Neural progenitor cell (in vitro differentiated cells): ENCODE measurements around the gene KCNG3. TPM values are rescaled to one million over a fixed set of nuclear protein-coding genes. Genes with fewer than 3 reads are reported as not detected.
"Not testable (repeated sequence)": the region's sequence is repeated elsewhere in the genome, so short reads cannot be mapped to it uniquely, and the experiment has no call there.

Source experiments
- DNase-seq: peaks from one replicate; pipeline ENCODE4 v3.0.0-alpha.2; 2016; ENCODE audit warnings: low spot score
- H2AFZ ChIP-seq: fragments of 200-600 bp; sonication (generic); replicated peaks from 2 replicates; pipeline ENCODE4 v1.6.1; 2016; ENCODE audit warnings: antibody characterized with exemption
- H3F3A ChIP-seq: fragments of 200-600 bp; sonication (generic); 2 replicates; pipeline ENCODE4 v1.6.1; 2016; ENCODE audit warnings: antibody characterized with exemption, low read depth
- H3K27ac ChIP-seq: fragments of 200-600 bp; sonication (generic); 2 replicates; pipeline ENCODE4 v1.5.1; 2016; ENCODE audit warnings: mild to moderate bottlenecking
- H3K27me3 ChIP-seq: fragments of 200-600 bp; sonication (generic); 2 replicates; pipeline ENCODE4 v1.6.1; 2016; ENCODE audit warnings: mild to moderate bottlenecking, moderate library complexity
- H3K36me3 ChIP-seq: fragments of 200-600 bp; sonication (generic); 2 replicates; pipeline ENCODE4 v1.5.1; 2016
- H3K4me1 ChIP-seq: fragments of 200-600 bp; sonication (generic); 2 replicates; pipeline ENCODE4 v1.6.1; 2016; ENCODE audit warnings: mixed run types
- H3K4me2 ChIP-seq: fragments of 200-600 bp; sonication (generic); 2 replicates; pipeline ENCODE4 v1.6.1; 2016
- H3K4me3 ChIP-seq: fragments of 200-600 bp; sonication (generic); 2 replicates; pipeline ENCODE4 v1.5.1; 2016
- H3K79me2 ChIP-seq: fragments of 200-600 bp; sonication (generic); 2 replicates; pipeline ENCODE4 v1.6.1; 2016; ENCODE audit warnings: low read depth
- H3K9ac ChIP-seq: fragments of 200-600 bp; sonication (generic); 2 replicates; pipeline ENCODE4 v1.6.1; 2016
- H3K9me3 ChIP-seq: fragments of 200-600 bp; sonication (generic); 2 replicates; pipeline ENCODE4 v1.5.1; 2016; ENCODE audit warnings: low read depth
- H4K20me1 ChIP-seq: fragments of 200-600 bp; sonication (generic); 2 replicates; pipeline ENCODE4 v1.6.1; 2016; ENCODE audit warnings: low read depth
- H3K27ac Mint-ChIP-seq: 3 replicates; pipeline ENCODE4 v1.8.0; 2021; ENCODE audit warnings: mixed read lengths
- H3K27me3 Mint-ChIP-seq: 2 replicates; pipeline ENCODE4 v1.8.0; 2022; ENCODE audit warnings: low read depth, mild to moderate bottlenecking, inconsistent platforms, moderate library complexity, mixed read lengths; ENCODE audit not compliant: insufficient read depth
- H3K36me3 Mint-ChIP-seq: 3 replicates; pipeline ENCODE4 v1.8.0; 2021; ENCODE audit warnings: mixed read lengths
- H3K4me1 Mint-ChIP-seq: 3 replicates; pipeline ENCODE4 v1.8.0; 2021; ENCODE audit warnings: mixed read lengths
- H3K4me3 Mint-ChIP-seq: 3 replicates; pipeline ENCODE4 v1.8.0; 2021; ENCODE audit warnings: mild to moderate bottlenecking, moderate library complexity, mixed read lengths
- H3K9me3 Mint-ChIP-seq: 3 replicates; pipeline ENCODE4 v1.8.0; 2020; ENCODE audit warnings: mixed read lengths
- CTCF ChIP-seq: fragments of 200-600 bp; sonication (generic); IDR thresholded peaks from 2 replicates; pipeline ENCODE4 v1.5.1; 2017; ENCODE audit warnings: antibody characterized with exemption, mild to moderate bottlenecking
- EZH2 ChIP-seq: fragments of 200-600 bp; sonication (generic); IDR thresholded peaks from 2 replicates; pipeline ENCODE4 v1.6.1; 2017; ENCODE audit warnings: antibody characterized with exemption, mild to moderate bottlenecking, moderate library complexity
- EZH2phosphoT487 ChIP-seq: fragments of 200-600 bp; sonication (generic); IDR thresholded peaks from 2 replicates; pipeline ENCODE4 v1.6.1; 2017; ENCODE audit warnings: antibody characterized with exemption
- total RNA-seq: library from RNA; depleted of rRNA; stranded (reverse); fragments of >200 nt; gene quantifications from 2 replicates; pipeline ENCODE4 v1.2.3, GENCODE V29; 2015; ENCODE audit warnings: low replicate concordance

KCNG3 gene
- total RNA-seq, 1 donor from 2014 or later = 7.8 TPM

GRCh38 chr2:42404676-42405075 is 89.1 kb downstream of the KCNG3 start:
- TF ChIP-seq EZH2phosphoT487 (no peak), EZH2 (no peak), CTCF (no peak)
- H4K20me1 ChIP-seq = no peaks in the 10 kb centered on the region
- no peak for DNase-seq

GRCh38 chr2:42401773-42402172 is 92.0 kb downstream of the KCNG3 start:
- H2AFZ ChIP-seq = no peak overlapping the region
- Mint-ChIP-seq H3K4me1 (no peaks in the 10 kb centered on the region), H3K36me3 (no peaks in the 10 kb centered on the region), H3K9me3 (peaks cover under 1% of the 10 kb centered on the region), H3K27ac (no peak overlapping the region), H3K27me3 (no peaks in the 10 kb centered on the region), H3K4me3 (no peak overlapping the region)
- H3K4me3 ChIP-seq = no peak overlapping the region
- DNase-seq = no peak
- H3F3A ChIP-seq = no peaks in the 10 kb centered on the region
- no peak for TF ChIP-seq EZH2
- no peak for TF ChIP-seq CTCF
- TF ChIP-seq EZH2phosphoT487 = no peak
- no peak overlapping the region for H3K4me2 ChIP-seq
- H3K4me1 ChIP-seq = no peaks in the 10 kb centered on the region
- no peaks in the 10 kb centered on the region for H3K79me2 ChIP-seq
- no peak overlapping the region for H3K9ac ChIP-seq
- H3K9me3 ChIP-seq = no peaks in the 10 kb centered on the region
- no peaks in the 10 kb centered on the region for H4K20me1 ChIP-seq
- H3K27ac ChIP-seq = no peak overlapping the region
- no peaks in the 10 kb centered on the region for H3K27me3 ChIP-seq
- H3K36me3 ChIP-seq = no peaks in the 10 kb centered on the region

More at GRCh38 chr2:42404676-42405075, 89.1 kb downstream of the KCNG3 start:
- Histone ChIP-seq H3K9ac (no peak overlapping the region), H3K4me3 (no peak overlapping the region), H3K36me3 (no peaks in the 10 kb centered on the region), H3F3A (no peaks in the 10 kb centered on the region), H3K4me1 (no peaks in the 10 kb centered on the region), H3K27ac (no peak overlapping the region), H3K4me2 (no peak overlapping the region), H3K79me2 (no peaks in the 10 kb centered on the region), H2AFZ (no peak overlapping the region), H3K9me3 (no peaks in the 10 kb centered on the region), H3K27me3 (no peaks in the 10 kb centered on the region)
- H3K4me1 Mint-ChIP-seq = no peaks in the 10 kb centered on the region
- no peak overlapping the region for H3K4me3 Mint-ChIP-seq
- no peaks in the 10 kb centered on the region for H3K36me3 Mint-ChIP-seq
- H3K27me3 Mint-ChIP-seq = no peaks in the 10 kb centered on the region
- H3K27ac Mint-ChIP-seq = no peak overlapping the region
- H3K9me3 Mint-ChIP-seq = peaks cover 4% of the 10 kb centered on the region

GRCh38 chr2:42398052-42398451 is 95.7 kb downstream of the KCNG3 start:
- not testable (repeated sequence) for H3K4me1 ChIP-seq, DNase-seq, H3K79me2 ChIP-seq, H3K9ac ChIP-seq, H3K4me1 Mint-ChIP-seq, H3K27ac Mint-ChIP-seq, H4K20me1 ChIP-seq, H3F3A ChIP-seq, H3K36me3 Mint-ChIP-seq, H3K4me3 Mint-ChIP-seq, H3K9me3 Mint-ChIP-seq, H3K36me3 ChIP-seq, H3K27me3 ChIP-seq, H3K9me3 ChIP-seq, H3K4me2 ChIP-seq, H2AFZ ChIP-seq, H3K27ac ChIP-seq, H3K27me3 Mint-ChIP-seq, H3K4me3 ChIP-seq

DNA sequence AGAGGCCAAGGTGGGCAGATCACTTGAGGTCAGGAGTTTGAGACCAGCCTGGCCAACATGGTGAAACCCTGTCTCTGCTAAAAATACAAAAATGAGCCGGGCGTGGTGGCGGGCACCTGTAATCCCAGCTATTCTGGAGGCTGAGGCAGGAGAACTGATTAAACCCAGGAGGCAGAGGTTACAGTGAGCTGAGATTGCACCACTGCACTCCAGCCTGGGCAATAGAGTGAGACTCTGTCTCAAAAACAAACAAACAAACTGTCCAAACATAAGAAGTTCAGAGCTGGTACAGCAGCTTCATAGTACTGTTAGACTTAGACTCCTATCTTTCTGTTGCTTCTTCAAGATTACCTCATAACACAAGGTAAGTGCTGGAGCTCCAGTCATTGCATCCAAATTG is 100.5 kb downstream of the KCNG3 start:
- H3K4me1 ChIP-seq, H3K4me3 Mint-ChIP-seq: not testable (repeated sequence)

More for the DNA sequence above, 100.5 kb downstream of the KCNG3 start:
- not testable (repeated sequence) for H3K9me3 Mint-ChIP-seq, H3K79me2 ChIP-seq, H3K36me3 Mint-ChIP-seq, H3K4me2 ChIP-seq, H3K36me3 ChIP-seq, H3K4me3 ChIP-seq, H3K9me3 ChIP-seq, H3K27ac ChIP-seq, H3K27me3 ChIP-seq, H3K9ac ChIP-seq, H4K20me1 ChIP-seq, H3F3A ChIP-seq, DNase-seq, H3K4me1 Mint-ChIP-seq, H3K27me3 Mint-ChIP-seq, H3K27ac Mint-ChIP-seq, H2AFZ ChIP-seq
